Measurements from ENCODE around the gene ZMYND19. TPM values are rescaled to one million over a fixed set of nuclear protein-coding genes. Genes with fewer than 3 reads are reported as not detected.

Gene ZMYND19
- total RNA-seq, 1 experiment from 2014 or later, result 79.2 TPM

DNA sequence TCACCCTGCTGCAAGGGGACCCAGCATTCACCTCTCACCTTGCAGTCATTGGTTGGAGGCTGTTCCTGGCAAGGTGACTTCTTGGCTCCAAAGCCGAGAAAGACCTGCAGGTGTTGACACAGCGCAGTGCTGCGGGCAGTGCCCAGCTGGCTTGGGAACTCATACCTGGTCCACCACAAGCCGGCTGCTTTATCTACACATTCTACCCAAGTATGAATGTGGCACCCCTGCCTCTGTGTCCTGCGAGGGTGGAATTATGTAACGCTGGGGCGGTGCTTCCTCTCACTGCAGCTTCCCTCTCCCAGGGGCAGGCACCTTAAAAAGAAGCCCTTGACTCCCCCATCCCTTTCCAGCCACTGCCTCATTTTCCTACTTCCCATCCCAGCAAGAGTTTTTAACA lies 2.5 kb upstream of the ZMYND19 start:
- Histone ChIP-seq H2BK20ac (ENCODE audit: low read depth, low read length, poor library complexity, severe bottlenecking) (no peak overlapping the region), H4K5ac (ENCODE audit: insufficient read length, low read depth, low read length) (no peak overlapping the region), H3K56ac (ENCODE audit: insufficient read length, low read depth, low read length) (no peak overlapping the region), H3K27ac (ENCODE audit: insufficient read length, low read depth, low read length) (no peak overlapping the region), H3K4me1 (ENCODE audit: insufficient read depth, low read length) (peaks cover 4% of the 10 kb centered on the region; the same call in 1 of the 2 replicates), H3K9ac (ENCODE audit: extremely low read depth, insufficient read length, low read length) (no peak overlapping the region), H2AFZ (ENCODE audit: low read length) (no peak overlapping the region), H3K9me3 (ENCODE audit: control insufficient read depth, low read depth, low read length) (no peaks in the 10 kb centered on the region), H3K23ac (ENCODE audit: insufficient read length, low read depth, low read length) (no peak overlapping the region), H3K23me2 (ENCODE audit: insufficient read length, low read depth, low read length, poor library complexity, severe bottlenecking) (peaks cover 9% of the 10 kb centered on the region), H3K14ac (ENCODE audit: insufficient read depth, low read length) (no peak overlapping the region; the same call in 1 of the 2 replicates), H3K18ac (ENCODE audit: insufficient read length, low read depth, low read length) (no peak overlapping the region), H3K4ac (ENCODE audit: low read depth, low read length) (no peak overlapping the region), H2BK5ac (ENCODE audit: insufficient read length, low read length) (no peak overlapping the region), H3K79me1 (ENCODE audit: insufficient read depth, low read depth, low read length, poor library complexity, severe bottlenecking) (peaks cover 6% of the 10 kb centered on the region), H4K20me1 (ENCODE audit: control insufficient read depth, insufficient read depth, insufficient read length) (no peaks in the 10 kb centered on the region), H4K8ac (replicated peaks; ENCODE audit: insufficient read length, low read depth, low read length) (no peak overlapping the region), H3K79me2 (ENCODE audit: insufficient read depth, low read length) (peaks cover 4% of the 10 kb centered on the region; the same call in 1 of the 2 replicates), H4K91ac (ENCODE audit: insufficient read length, low read depth, low read length) (no peak overlapping the region), H2AK5ac (ENCODE audit: insufficient read length, low read length) (no peak overlapping the region), H3K27me3 (ENCODE audit: insufficient read depth, low read length) (no peaks in the 10 kb centered on the region), H2BK120ac (ENCODE audit: low read depth, low read length, poor library complexity, severe bottlenecking) (no peak overlapping the region), H2BK15ac (ENCODE audit: low read depth, low read length) (no peak overlapping the region), H3K4me2 (ENCODE audit: insufficient read depth, insufficient read length, low read length) (no peak overlapping the region), H3T11ph (ENCODE audit: low read length) (no peak overlapping the region), H2BK12ac (ENCODE audit: insufficient read length, low read depth, low read length) (no peak overlapping the region)
- TF ChIP-seq, protein P1, sequence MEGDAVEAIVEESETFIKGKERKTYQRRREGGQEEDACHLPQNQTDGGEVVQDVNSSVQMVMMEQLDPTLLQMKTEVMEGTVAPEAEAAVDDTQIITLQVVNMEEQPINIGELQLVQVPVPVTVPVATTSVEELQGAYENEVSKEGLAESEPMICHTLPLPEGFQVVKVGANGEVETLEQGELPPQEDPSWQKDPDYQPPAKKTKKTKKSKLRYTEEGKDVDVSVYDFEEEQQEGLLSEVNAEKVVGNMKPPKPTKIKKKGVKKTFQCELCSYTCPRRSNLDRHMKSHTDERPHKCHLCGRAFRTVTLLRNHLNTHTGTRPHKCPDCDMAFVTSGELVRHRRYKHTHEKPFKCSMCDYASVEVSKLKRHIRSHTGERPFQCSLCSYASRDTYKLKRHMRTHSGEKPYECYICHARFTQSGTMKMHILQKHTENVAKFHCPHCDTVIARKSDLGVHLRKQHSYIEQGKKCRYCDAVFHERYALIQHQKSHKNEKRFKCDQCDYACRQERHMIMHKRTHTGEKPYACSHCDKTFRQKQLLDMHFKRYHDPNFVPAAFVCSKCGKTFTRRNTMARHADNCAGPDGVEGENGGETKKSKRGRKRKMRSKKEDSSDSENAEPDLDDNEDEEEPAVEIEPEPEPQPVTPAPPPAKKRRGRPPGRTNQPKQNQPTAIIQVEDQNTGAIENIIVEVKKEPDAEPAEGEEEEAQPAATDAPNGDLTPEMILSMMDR (conservative IDR thresholded peaks at IDR 0.05), result no peak
- Mint-ChIP-seq H3K36me3 (ENCODE audit: insufficient read depth in 1 of 3, low read depth in 3 of 3) (peaks cover 9 to 18% (median 11%) of the 10 kb centered on the region in 3 experiments; a peak in 6 of 7 replicates), H3K4me1 (peaks cover 5 to 14% of the 10 kb centered on the region in 2 experiments; a peak in 3 of 4 replicates), H3K9me3 (no peaks in the 10 kb centered on the region; a peak in 1 of 5 replicates), H3K27me3 (ENCODE audit: low read depth) (peaks cover 14% of the 10 kb centered on the region), H3K27ac (0 out of 7 replicates have a peak overlapping the region, but pooled peaks of 1 of the 3 experiments have one; percentile 77), H3K4me3 (no peak overlapping the region)
- DNase-seq, result no peak
- no CpG with 5 or more reads among the region's 7 CpGs for WGBS (ENCODE audit: extremely low coverage, insufficient read length, low lambda C conversion rate)

Measured in H9 (cell line).